Measurements from ENCODE around the gene ANKRD31. TPM values are rescaled to one million over a fixed set of nuclear protein-coding genes. Genes with fewer than 3 reads are reported as not detected.

ANKRD31 gene
- total RNA-seq, 1 experiment from 2014 or later: 0.11 TPM

- H3K4ac ChIP-seq (ENCODE audit: low read depth, low read length): no peak overlapping the region
- no peaks in the 10 kb centered on the region for H3K4me1 ChIP-seq (ENCODE audit: insufficient read depth, low read length)
- WGBS (ENCODE audit: extremely low coverage, insufficient read length, low lambda C conversion rate): no CpG with 5 or more reads among the region's 5 CpGs
- H2BK15ac ChIP-seq (ENCODE audit: low read depth, low read length): no peak overlapping the region
- TF ChIP-seq CTCF (conservative IDR thresholded peaks at IDR 0.05): no peak
- H3K9me3 ChIP-seq (ENCODE audit: control insufficient read depth, low read depth, low read length): no peaks in the 10 kb centered on the region
- no peaks in the 10 kb centered on the region for H3K79me2 ChIP-seq (ENCODE audit: insufficient read depth, low read length)
- H4K8ac ChIP-seq (replicated peaks; ENCODE audit: insufficient read length, low read depth, low read length): no peak overlapping the region
- no peaks in the 10 kb centered on the region for H4K20me1 ChIP-seq (ENCODE audit: control insufficient read depth, insufficient read depth, insufficient read length)
- DNase-seq: no peak
- Mint-ChIP-seq H3K27me3 (ENCODE audit: low read depth) (no peaks in the 10 kb centered on the region), H3K4me3 (no peak overlapping the region), H3K36me3 (ENCODE audit: insufficient read depth in 1 of 3, low read depth in 3 of 3) (no peaks in the 10 kb centered on the region), H3K27ac (no peak overlapping the region), H3K4me1 (no peaks in the 10 kb centered on the region), H3K9me3 (no peaks in the 10 kb centered on the region)
- H2BK120ac ChIP-seq (ENCODE audit: low read depth, low read length, poor library complexity, severe bottlenecking): no peak overlapping the region
- H2BK20ac ChIP-seq (ENCODE audit: low read depth, low read length, poor library complexity, severe bottlenecking): no peak overlapping the region
- H2BK12ac ChIP-seq (ENCODE audit: insufficient read length, low read depth, low read length): no peak overlapping the region
- no peak overlapping the region for H4K91ac ChIP-seq (ENCODE audit: insufficient read length, low read depth, low read length)
- H3K9ac ChIP-seq (ENCODE audit: extremely low read depth, insufficient read length, low read length): no peak overlapping the region
- H3K23me2 ChIP-seq (ENCODE audit: insufficient read length, low read depth, low read length, poor library complexity, severe bottlenecking): no peaks in the 10 kb centered on the region
- no peak overlapping the region for H3K14ac ChIP-seq (ENCODE audit: insufficient read depth, low read length)
- no peak overlapping the region for H3K23ac ChIP-seq (ENCODE audit: insufficient read length, low read depth, low read length)
- no peak overlapping the region for H3K4me2 ChIP-seq (ENCODE audit: insufficient read depth, insufficient read length, low read length)
- no peaks in the 10 kb centered on the region for H3K27me3 ChIP-seq (ENCODE audit: insufficient read depth, low read length)
- no peak overlapping the region for H3K56ac ChIP-seq (ENCODE audit: insufficient read length, low read depth, low read length)
- no peak overlapping the region for H2AFZ ChIP-seq (ENCODE audit: low read length)
- no peak overlapping the region for H3K27ac ChIP-seq (ENCODE audit: insufficient read length, low read depth, low read length)
- H2BK5ac ChIP-seq (ENCODE audit: insufficient read length, low read length): no peak overlapping the region
- no peaks in the 10 kb centered on the region for H3K79me1 ChIP-seq (ENCODE audit: insufficient read depth, low read depth, low read length, poor library complexity, severe bottlenecking)
- no peak overlapping the region for H3K18ac ChIP-seq (ENCODE audit: insufficient read length, low read depth, low read length)
- no peak overlapping the region for H3T11ph ChIP-seq (ENCODE audit: low read length)
- no peak overlapping the region for H4K5ac ChIP-seq (ENCODE audit: insufficient read length, low read depth, low read length)
- H2AK5ac ChIP-seq (ENCODE audit: insufficient read length, low read length): no peak overlapping the region
These were observed 158.7 kb downstream of the ANKRD31 start for GRCh38 chr5:75078027-75078426.
